A172 (cell line): ENCODE data around the gene ATP2B1. TPM values are rescaled to one million over a fixed set of nuclear protein-coding genes. Genes with fewer than 3 reads are reported as not detected.

Experiments
- DNase-seq: peaks from one replicate; pipeline ENCODE4 v3.0.0-alpha.2; 2015; ENCODE audit warnings: low spot score
- total RNA-seq: library from RNA; depleted of rRNA; stranded (reverse); fragments of >200 nt; shearing (Covaris generic); gene quantifications from 2 replicates; pipeline ENCODE4 v1.2.3, GENCODE V29; 2014

Gene ATP2B1
- total RNA-seq, 1 experiment from 2014 or later = 54.7 TPM

DNA sequence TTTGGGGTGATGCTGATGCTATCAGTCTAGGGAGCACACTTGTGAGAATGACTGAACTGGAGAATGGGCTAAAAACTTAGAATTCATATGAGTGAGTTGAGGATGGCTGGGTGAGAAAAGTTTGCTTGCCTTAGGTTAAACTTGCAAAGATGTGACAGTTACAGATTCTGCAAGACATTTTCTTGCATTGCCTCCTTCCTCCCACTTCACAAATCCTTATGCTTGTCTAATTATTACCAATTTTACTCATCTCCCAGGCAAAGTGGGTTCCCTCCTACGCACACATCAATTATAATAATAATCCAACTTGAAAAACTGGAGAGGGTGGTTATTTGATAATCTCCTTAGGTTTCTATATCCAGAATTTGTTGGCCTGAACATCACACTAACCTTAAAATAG lies 50.9 kb downstream of the ATP2B1 start:
- DNase-seq = no peak

GRCh38 chr12:89657066-89657465 lies 51.6 kb downstream of the ATP2B1 start:
- DNase-seq = no peak

- no peak for DNase-seq
Observed at GRCh38 chr12:89655841-89656240, 52.8 kb downstream of the ATP2B1 start.

- no peak for DNase-seq
Observed at GRCh38 chr12:89651192-89651591, 57.4 kb downstream of the ATP2B1 start.

DNA sequence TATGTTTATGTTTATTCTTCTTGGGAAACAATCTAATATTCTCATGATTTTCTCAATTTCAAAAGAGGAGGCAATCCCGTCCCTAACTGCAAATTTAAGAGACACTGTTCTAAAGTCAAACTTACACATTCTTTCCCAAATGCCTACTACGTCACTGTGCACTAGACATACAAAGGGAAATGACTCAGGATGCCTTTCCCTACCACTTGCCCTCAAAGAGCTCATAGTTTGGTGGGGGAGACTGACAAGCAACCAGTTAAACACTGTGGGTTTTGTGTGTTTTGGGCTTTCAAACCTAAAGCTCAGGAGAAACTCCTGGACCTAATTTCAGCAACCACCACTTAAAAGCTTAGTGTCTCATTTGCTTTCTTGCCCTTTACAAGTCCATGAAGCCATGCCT lies 58.4 kb downstream of the ATP2B1 start:
- no peak for DNase-seq

GRCh38 chr12:89649820-89650219 lies 58.8 kb downstream of the ATP2B1 start:
- DNase-seq = no peak

- DNase-seq = no peak
Observed at GRCh38 chr12:89649139-89649538, 59.5 kb downstream of the ATP2B1 start.

GRCh38 chr12:89648211-89648930 lies 60.3 kb downstream of the ATP2B1 start:
- DNase-seq = no peak

- DNase-seq = no peak
Observed at GRCh38 chr12:89645434-89645833, 63.2 kb downstream of the ATP2B1 start.

DNA sequence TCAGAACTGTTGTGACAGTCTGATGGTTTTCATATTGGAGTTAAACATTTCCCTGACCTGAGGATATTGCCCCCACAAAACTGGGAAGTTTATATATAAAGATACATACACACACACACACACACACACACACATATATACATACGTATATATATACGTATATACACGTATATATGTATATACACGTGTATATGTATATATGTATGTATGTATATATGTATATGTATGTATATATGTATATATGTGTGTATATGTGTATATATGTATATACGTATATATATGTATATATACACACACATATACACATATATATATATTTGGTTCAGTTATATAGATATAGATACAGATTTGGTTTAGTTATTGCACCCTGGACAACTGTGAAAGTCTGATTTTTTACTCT lies 65.7 kb downstream of the ATP2B1 start:
- DNase-seq = no peak

GRCh38 chr12:89636776-89637160 lies 71.9 kb downstream of the ATP2B1 start:
- no peak for DNase-seq

- DNase-seq = no peak
Observed at GRCh38 chr12:89636052-89636775, 72.4 kb downstream of the ATP2B1 start.

DNA sequence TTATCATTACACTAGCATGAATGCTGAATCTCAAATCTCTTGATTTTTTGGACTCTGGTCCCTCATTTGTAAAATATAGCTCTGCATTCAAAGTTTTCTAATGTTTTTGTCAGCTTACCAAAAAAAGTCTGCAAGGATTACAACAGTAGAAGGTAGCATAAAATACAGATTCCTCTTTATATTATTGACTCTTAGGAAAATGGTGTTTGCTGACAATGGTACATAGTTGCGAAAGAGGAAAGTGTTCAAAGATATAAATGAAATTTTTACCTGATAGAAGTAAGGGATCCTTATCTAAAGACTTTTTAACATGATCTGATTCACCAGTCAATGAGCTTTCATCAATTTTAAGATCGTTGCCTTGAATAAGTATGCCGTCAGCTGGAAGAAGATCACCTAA lies 74.1 kb downstream of the ATP2B1 start:
- DNase-seq = no peak

DNA sequence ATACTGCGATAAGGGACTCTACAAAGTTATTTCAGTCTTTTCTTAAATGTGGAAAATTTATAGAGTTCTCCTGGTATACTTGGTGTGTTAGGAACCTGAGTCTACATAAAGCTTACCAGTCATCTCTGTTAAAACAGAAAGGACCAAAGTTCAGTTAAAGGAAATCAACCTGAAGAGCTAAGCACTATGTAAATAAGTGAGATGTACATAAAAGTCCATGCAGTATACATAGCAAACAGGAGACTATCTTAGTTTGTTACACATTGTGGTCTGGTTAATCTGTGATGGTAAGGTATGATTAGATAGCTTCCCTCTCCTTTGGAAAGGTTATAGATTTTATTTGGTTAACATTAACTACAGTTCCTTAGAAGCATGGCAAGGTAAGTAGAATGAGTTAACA lies 75.9 kb downstream of the ATP2B1 start:
- no peak for DNase-seq

GRCh38 chr12:89622115-89622514 lies 86.5 kb downstream of the ATP2B1 start:
- no peak for DNase-seq

- DNase-seq = no peak
Observed at GRCh38 chr12:89621521-89621920, 87.1 kb downstream of the ATP2B1 start.

GRCh38 chr12:89619764-89620163 lies 88.9 kb downstream of the ATP2B1 start:
- DNase-seq = no peak

- no peak for DNase-seq
Observed at GRCh38 chr12:89618113-89618862, 90.3 kb downstream of the ATP2B1 start.

- DNase-seq = no peak
Observed at GRCh38 chr12:89610366-89610765, 98.3 kb downstream of the ATP2B1 start.

GRCh38 chr12:89603678-89604077 lies 105.0 kb downstream of the ATP2B1 start:
- DNase-seq = no peak

DNA sequence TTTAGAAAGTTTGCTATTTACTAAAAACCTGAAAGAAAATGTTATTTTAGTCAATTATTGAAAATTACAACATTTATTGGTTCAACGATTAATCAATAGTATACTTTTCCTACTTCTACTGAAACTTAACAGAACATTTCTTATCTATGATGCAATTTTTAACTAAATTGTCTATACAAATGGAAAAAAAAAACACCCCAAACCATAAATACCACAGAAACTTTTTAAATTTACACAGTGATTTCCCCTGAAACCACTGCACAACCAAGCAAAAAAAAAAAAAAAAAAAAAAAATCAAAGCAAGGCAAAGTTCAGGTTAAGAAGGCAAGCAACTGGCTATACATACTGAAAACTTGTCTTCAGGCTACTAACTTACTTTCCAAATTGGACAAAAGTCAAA lies 110.9 kb downstream of the ATP2B1 start:
- no peak for DNase-seq

- no peak for DNase-seq
Observed at GRCh38 chr12:89597210-89597609, 111.4 kb downstream of the ATP2B1 start.

DNA sequence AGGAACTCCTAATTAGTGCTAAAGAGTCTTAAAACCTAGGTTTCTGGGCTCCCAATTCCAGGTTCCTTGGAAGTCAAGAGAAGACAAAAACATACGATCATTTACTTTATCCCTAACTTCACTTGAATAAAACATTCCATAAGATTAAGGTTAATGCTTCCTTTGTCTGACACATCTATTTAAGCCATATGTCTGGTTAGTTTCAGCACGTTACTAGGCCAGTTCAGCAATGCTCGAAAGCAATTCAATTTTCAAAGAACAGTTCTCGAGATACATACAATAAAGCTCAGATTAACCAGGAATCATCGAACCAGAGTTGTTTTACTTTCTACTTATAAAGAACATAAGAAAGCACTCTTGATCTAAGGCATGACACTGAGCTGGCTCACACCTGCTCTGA lies 114.8 kb downstream of the ATP2B1 start:
- DNase-seq = no peak
